ENCODE data around the gene ATP13A4. TPM values are rescaled to one million over a fixed set of nuclear protein-coding genes. Genes with fewer than 3 reads are reported as not detected.

Gene ATP13A4
- total RNA-seq: 3.4 TPM in 2 replicates

- DNase-seq: no peak
- H3K36me3 Mint-ChIP-seq (ENCODE audit: low read depth): no peaks in the 10 kb centered on the region
- ChIA-PET POLR2A (no interaction called here), CTCF (no interaction called here)
- no peak for ATAC-seq (ENCODE audit: low read depth)
- no peak within 1 kb of the TSS for H3K27ac Mint-ChIP-seq
- intact Hi-C loops (cut with micrococcal nuclease): no loop called here
- TF ChIP-seq CTCF (IDR thresholded peaks at IDR 0.05): no peak
- no peaks in the 10 kb centered on the region for H3K4me1 Mint-ChIP-seq
- no peak within 1 kb of the TSS for H3K4me3 Mint-ChIP-seq
- no peaks in the 10 kb centered on the region for H3K27me3 Mint-ChIP-seq
- H3K9me3 Mint-ChIP-seq: no peaks in the 10 kb centered on the region
Measured at GRCh38 chr3:193554811-193555210, at the start of gene ATP13A4. Gene ATP13A4, minus strand, starts transcription at chr3:193554895. Its CDS starts 96 bp downstream, at chr3:193554799.

- Mint-ChIP-seq H3K4me1 (peaks cover 36% of the 10 kb centered on the region), H3K4me3 (no peak overlapping the region), H3K36me3 (ENCODE audit: low read depth) (peaks cover 38% of the 10 kb centered on the region), H3K27me3 (no peaks in the 10 kb centered on the region), H3K9me3 (no peaks in the 10 kb centered on the region), H3K27ac (no peak overlapping the region)
- intact Hi-C loops (cut with micrococcal nuclease): no loop called here
- ATAC-seq (ENCODE audit: low read depth): no peak
- CTCF ChIA-PET: no interaction called here
- TF ChIP-seq CTCF (IDR thresholded peaks at IDR 0.05): no peak
- POLR2A ChIA-PET: no interaction called here
- DNase-seq: no peak
Measured at GRCh38 chr3:193599393-193599792, 44.7 kb upstream of the ATP13A4 start.

DNA sequence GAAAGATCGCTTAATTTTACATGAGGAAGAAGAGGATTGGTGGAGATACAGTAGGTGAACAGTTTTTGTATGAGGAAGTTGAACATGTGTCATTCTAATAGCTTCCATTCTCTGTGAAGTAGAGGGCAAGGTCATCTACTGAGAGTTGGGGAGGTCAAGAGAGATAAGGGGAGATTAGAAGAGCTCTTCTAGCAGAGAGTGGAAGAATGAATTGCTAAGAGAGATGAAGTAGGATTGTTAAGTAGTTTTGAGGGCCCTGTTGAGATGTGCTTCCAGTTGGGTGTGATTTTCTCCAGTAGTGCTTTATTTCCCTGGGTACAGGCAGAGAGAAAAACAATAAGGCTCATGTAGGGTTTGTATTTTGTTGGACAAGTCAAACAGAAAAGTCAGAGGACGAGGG lies 43.5 kb upstream of the ATP13A4 start:
- DNase-seq (no peak), ATAC-seq (ENCODE audit: low read depth) (no peak)
- Mint-ChIP-seq H3K9me3 (no peaks in the 10 kb centered on the region), H3K27me3 (no peaks in the 10 kb centered on the region), H3K4me1 (peaks cover 45% of the 10 kb centered on the region), H3K27ac (no peak overlapping the region), H3K4me3 (no peak overlapping the region), H3K36me3 (ENCODE audit: low read depth) (peaks cover 39% of the 10 kb centered on the region)
- CTCF ChIA-PET: no interaction called here
- TF ChIP-seq CTCF (IDR thresholded peaks at IDR 0.05): no peak
- POLR2A ChIA-PET: interaction anchor here (0.8 kb wide), 1 partner anchor 15 kb away, joined by 3 read pairs; no protein-coding TSS in a partner anchor
- intact Hi-C loops (cut with micrococcal nuclease): no loop called here

DNA sequence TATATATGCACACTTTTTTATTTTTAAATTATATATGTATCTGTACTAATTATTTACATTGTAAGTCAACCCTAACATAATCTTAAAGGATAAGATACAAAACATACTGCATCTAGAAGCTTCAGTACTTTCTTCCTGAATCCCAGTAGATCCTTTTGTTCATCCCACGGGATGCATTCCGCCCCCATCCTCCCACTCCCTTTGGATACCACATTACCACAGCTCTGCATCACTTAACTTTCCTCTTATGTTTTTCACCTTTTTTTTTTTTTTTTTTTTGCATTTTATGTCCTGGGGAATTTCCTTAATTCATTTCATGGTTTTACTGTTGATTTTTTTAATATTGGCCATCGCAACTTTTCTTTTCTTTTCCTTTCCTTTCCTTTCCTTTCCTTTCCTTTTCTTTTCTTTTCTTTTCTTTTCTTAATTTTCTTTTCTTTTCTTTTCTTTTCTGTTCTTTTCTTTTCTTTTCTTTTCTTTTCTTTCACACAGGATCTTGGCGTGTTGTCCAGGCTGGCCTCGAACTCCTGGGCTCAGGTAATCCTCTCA lies 41.3 kb upstream of the ATP13A4 start:
- no peak for ATAC-seq (ENCODE audit: low read depth)
- H3K27ac Mint-ChIP-seq: no peak overlapping the region

More for the DNA sequence above, 41.3 kb upstream of the ATP13A4 start:
- no peaks in the 10 kb centered on the region for H3K27me3 Mint-ChIP-seq
- ChIA-PET POLR2A (interaction anchor here (0.6 kb wide), 1 partner anchor 94 kb away, joined by 3 read pairs; no protein-coding TSS in a partner anchor), CTCF (no interaction called here)
- H3K9me3 Mint-ChIP-seq: no peaks in the 10 kb centered on the region
- no peak for DNase-seq
- H3K4me1 Mint-ChIP-seq: peaks cover 57% of the 10 kb centered on the region
- H3K36me3 Mint-ChIP-seq (ENCODE audit: low read depth): peaks cover 42% of the 10 kb centered on the region
- intact Hi-C loops (cut with micrococcal nuclease): no loop called here
- H3K4me3 Mint-ChIP-seq: no peak overlapping the region
- no peak for TF ChIP-seq CTCF (IDR thresholded peaks at IDR 0.05)

Data from activated B cell treated with CpG ODN at 0.5 μM for 24 hours (primary cell).